GM12878 (cell line): ENCODE data around the gene ROCK2. TPM values are rescaled to one million over a fixed set of nuclear protein-coding genes. Genes with fewer than 3 reads are reported as not detected.

Source experiments
- CBX3 ChIP-seq: fragments of 200-600 bp; sonication (generic); IDR thresholded peaks from 2 replicates; pipeline ENCODE4 v1.6.1; 2016; ENCODE audit warnings: low read depth, borderline replicate concordance
- CHD2 ChIP-seq: IDR thresholded peaks from 2 replicates; pipeline ENCODE4 v1.6.1; 2011; ENCODE audit warnings: low read depth, low read length, improper control_type of control experiment, borderline replicate concordance
- HDAC6 ChIP-seq: fragments of 200-600 bp; sonication (generic); IDR thresholded peaks from one replicate; pipeline ENCODE4 v1.8.0; 2017; ENCODE audit warnings: antibody characterized with exemption; ENCODE audit not compliant: unreplicated experiment
- KAT2A ChIP-seq: conservative IDR thresholded peaks from 2 replicates; pipeline ENCODE4 v1.6.1; 2011; ENCODE audit warnings: low read depth, low read length; ENCODE audit not compliant: control insufficient read depth
- MEF2B ChIP-seq: fragments of 450-650 bp; IDR thresholded peaks from 2 replicates; pipeline ENCODE4 v1.6.1; 2018; ENCODE audit warnings: mild to moderate bottlenecking, moderate library complexity; ENCODE audit not compliant: partially characterized antibody, poor library complexity, severe bottlenecking
- MTA3 ChIP-seq: IDR thresholded peaks from 2 replicates; pipeline ENCODE4 v1.6.1; 2012; ENCODE audit warnings: low read length, inconsistent platforms, borderline replicate concordance
- NR2C2 ChIP-seq: IDR thresholded peaks from 2 replicates; pipeline ENCODE4 v1.6.1; 2011; ENCODE audit warnings: borderline replicate concordance, low read depth; ENCODE audit not compliant: control insufficient read depth, insufficient read length
- RBBP5 ChIP-seq: fragments of 200-600 bp; sonication (generic); conservative IDR thresholded peaks from 2 replicates; pipeline ENCODE4 v1.6.1; 2016
- SREBF1 ChIP-seq: IDR thresholded peaks from 2 replicates; pipeline ENCODE4 v1.6.1; 2012; ENCODE audit warnings: mild to moderate bottlenecking, low read length
- SUZ12 ChIP-seq: fragments of 200-600 bp; sonication (generic); IDR thresholded peaks from one replicate; pipeline ENCODE4 v1.6.1; 2018; ENCODE audit warnings: antibody characterized with exemption, mild to moderate bottlenecking; ENCODE audit not compliant: unreplicated experiment
- polyA plus RNA-seq, 11 experiments: library from polyadenylated mRNA; depleted of rRNA in 4 of 11; unstranded in 6 of 11; stranded (reverse) in 5 of 11; fragments of >200 nt; fragmentation: Nextera tagmentation in 4 of 11; fragmentation: Illumina TruSeq in 1 of 11; extraction: Ambion mirVana in 4 of 11; extraction: Trizol in 1 of 11; gene quantifications; 1 replicate in 1 of 11; 2 replicates in 10 of 11; pipeline versions ENCODE4 v1.2.1 to v1.2.3, GENCODE V29; 2011 to 2016; ENCODE audit warnings: inconsistent platforms in 2 of 11, missing spikeins in 2 of 11, low read depth in 1 of 11
- total RNA-seq, 4 experiments: library from RNA; depleted of rRNA in 3 of 4; stranded (reverse); fragments of >200 nt in 3 of 4; fragmentation: Illumina TruSeq in 1 of 4; extraction: Trizol in 1 of 4; gene quantifications; 2 replicates each; pipeline versions ENCODE4 v1.2.1 to v1.2.3, GENCODE V29; 2013 to 2021
- TF ChIP-seq, protein P1 (sequence below): fragments of 450-650 bp; IDR thresholded peaks from 2 replicates; pipeline ENCODE4 v1.6.1; 2017; ENCODE audit warnings: mild to moderate bottlenecking
- TF ChIP-seq, protein P2 (sequence below): IDR thresholded peaks from 2 replicates; pipeline ENCODE4 v1.6.1; 2011; ENCODE audit warnings: borderline replicate concordance, low read depth, mild to moderate bottlenecking, moderate library complexity, mixed read lengths, low read length; ENCODE audit not compliant: insufficient read depth; ENCODE audit errors: extremely low read length
- TF ChIP-seq, protein P3 (sequence below): fragments of 450-650 bp; IDR thresholded peaks from 2 replicates; pipeline ENCODE4 v1.6.1; 2017; ENCODE audit warnings: borderline replicate concordance

Gene ROCK2
- total and polyA plus RNA-seq, 10 of the 15 experiments (the other 5 are each of a cell fraction or from before 2014, with no cell fraction given) = 4.6 to 22.1 (median 8.3) TPM

DNA sequence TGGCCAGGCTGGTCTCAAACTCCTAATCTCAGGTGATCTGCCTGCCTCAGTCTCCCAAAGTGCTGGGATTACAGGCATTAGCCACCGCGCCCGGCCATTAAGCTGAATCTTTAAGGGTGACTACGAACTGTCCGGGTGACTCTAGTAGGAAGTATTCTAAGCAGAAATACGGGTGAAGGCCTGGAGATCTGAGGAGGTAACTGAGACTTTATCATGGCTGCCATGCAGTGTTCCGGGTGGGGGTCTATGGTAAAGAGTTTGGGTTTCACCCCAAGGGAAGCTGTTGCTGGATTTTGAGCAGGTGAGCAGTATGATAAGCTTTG lies 20.1 kb upstream of the ROCK2 start (continued):
- TF ChIP-seq, protein P1, sequence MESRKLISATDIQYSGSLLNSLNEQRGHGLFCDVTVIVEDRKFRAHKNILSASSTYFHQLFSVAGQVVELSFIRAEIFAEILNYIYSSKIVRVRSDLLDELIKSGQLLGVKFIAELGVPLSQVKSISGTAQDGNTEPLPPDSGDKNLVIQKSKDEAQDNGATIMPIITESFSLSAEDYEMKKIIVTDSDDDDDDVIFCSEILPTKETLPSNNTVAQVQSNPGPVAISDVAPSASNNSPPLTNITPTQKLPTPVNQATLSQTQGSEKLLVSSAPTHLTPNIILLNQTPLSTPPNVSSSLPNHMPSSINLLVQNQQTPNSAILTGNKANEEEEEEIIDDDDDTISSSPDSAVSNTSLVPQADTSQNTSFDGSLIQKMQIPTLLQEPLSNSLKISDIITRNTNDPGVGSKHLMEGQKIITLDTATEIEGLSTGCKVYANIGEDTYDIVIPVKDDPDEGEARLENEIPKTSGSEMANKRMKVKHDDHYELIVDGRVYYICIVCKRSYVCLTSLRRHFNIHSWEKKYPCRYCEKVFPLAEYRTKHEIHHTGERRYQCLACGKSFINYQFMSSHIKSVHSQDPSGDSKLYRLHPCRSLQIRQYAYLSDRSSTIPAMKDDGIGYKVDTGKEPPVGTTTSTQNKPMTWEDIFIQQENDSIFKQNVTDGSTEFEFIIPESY = no peak
- TF ChIP-seq, protein P2, sequence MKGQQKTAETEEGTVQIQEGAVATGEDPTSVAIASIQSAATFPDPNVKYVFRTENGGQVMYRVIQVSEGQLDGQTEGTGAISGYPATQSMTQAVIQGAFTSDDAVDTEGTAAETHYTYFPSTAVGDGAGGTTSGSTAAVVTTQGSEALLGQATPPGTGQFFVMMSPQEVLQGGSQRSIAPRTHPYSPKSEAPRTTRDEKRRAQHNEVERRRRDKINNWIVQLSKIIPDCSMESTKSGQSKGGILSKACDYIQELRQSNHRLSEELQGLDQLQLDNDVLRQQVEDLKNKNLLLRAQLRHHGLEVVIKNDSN = no peak
- no peak for TF ChIP-seq SREBF1
- TF ChIP-seq, protein P3, sequence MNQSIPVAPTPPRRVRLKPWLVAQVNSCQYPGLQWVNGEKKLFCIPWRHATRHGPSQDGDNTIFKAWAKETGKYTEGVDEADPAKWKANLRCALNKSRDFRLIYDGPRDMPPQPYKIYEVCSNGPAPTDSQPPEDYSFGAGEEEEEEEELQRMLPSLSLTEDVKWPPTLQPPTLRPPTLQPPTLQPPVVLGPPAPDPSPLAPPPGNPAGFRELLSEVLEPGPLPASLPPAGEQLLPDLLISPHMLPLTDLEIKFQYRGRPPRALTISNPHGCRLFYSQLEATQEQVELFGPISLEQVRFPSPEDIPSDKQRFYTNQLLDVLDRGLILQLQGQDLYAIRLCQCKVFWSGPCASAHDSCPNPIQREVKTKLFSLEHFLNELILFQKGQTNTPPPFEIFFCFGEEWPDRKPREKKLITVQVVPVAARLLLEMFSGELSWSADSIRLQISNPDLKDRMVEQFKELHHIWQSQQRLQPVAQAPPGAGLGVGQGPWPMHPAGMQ = no peak
- no peak for TF ChIP-seq MEF2B
- TF ChIP-seq NR2C2 = no peak
- no peak for TF ChIP-seq CBX3
- no peak for TF ChIP-seq HDAC6
- no peak for TF ChIP-seq KAT2A
- TF ChIP-seq MTA3 = no peak
- no peak for TF ChIP-seq CHD2
- TF ChIP-seq RBBP5 = no peak
- no peak for TF ChIP-seq SUZ12
